ENCODE data around the gene TOM1. TPM values are rescaled to one million over a fixed set of nuclear protein-coding genes. Genes with fewer than 3 reads are reported as not detected.

Gene TOM1
- total and polyA plus RNA-seq, 2 of the 13 experiments (the other 11 are each of a cell fraction or from before 2014, with no cell fraction given), result 30.8 to 87.3 TPM

DNA sequence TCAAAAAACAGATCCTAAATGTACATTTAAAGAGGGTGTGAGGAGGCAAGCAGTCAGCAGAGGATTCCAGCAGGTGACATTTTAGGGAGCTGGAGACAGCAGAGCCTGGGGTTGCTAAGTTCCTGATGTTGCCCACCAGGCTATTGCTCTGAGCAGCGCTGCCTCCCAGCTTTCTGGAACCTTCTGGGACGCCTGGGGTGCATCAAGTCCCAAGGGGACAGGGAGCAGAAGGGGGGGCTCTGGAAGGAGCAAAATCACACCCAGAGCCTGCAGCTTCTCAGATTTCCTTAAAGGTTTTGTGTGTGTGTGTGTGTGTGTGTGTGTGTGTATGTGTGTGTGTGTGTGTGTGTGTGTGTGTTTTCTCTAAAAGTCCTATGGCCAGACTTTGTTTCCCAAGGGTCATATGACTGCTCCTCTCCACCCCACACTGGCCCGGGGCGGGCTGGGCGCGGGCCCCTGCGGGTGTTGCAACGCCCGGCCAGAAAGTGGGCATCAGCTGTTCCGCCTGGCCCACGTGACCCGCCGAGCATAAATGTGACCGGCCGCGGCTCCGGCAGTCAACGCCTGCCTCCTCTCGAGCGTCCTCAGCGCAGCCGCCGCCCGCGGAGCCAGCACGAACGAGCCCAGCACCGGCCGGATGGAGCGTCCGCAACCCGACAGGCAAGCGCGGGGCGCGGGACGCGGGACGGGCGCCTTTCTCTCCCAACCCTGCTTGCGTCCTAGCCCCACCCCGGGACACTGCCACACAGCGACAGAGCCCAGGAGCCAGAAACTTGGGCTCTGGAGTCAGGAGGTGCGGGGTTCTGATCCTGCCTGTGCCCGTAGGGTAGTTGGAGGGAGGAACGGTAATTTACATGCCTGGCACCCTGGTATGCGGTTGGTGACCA, 81.1 kb downstream of the TOM1 start, which contains the start of gene HMOX1 (continued):
- TF ChIP-seq PHF8 (CRISPR knock-in tag; IDR thresholded peaks at IDR 0.05) (peak; percentile 66), NPAS2 (CRISPR knock-in tag; IDR thresholded peaks at IDR 0.05; ENCODE audit: borderline replicate concordance) (no peak), XRCC5 (optimal IDR thresholded peaks at IDR 0.05; ENCODE audit: low read length) (no peak), ZNF317 (CRISPR knock-in tag; IDR thresholded peaks at IDR 0.05) (0 out of 2 replicates have a peak, but pooled peaks have one; percentile 26), HOXD1 (CRISPR knock-in tag; IDR thresholded peaks at IDR 0.05) (0 out of 2 replicates have a peak, but pooled peaks have one; percentile 51), HES4 (CRISPR knock-in tag; IDR thresholded peaks at IDR 0.05; ENCODE audit: borderline replicate concordance) (0 out of 2 replicates have a peak, but pooled peaks have one; percentile 17), ZNF274 (CRISPR knock-in tag; IDR thresholded peaks at IDR 0.05) (no peak), ZNF792 (CRISPR knock-in tag; IDR thresholded peaks at IDR 0.05) (peak; percentile 33; the same call in 1 of the 2 replicates), ZNF629 (CRISPR knock-in tag; conservative IDR thresholded peaks at IDR 0.05) (0 out of 2 replicates have a peak, but pooled peaks have one; percentile 11), ZMYM4 (CRISPR knock-in tag; IDR thresholded peaks at IDR 0.05) (peak; percentile 88; the same call in 1 of the 2 replicates), ZNF816 (CRISPR knock-in tag; IDR thresholded peaks at IDR 0.05; ENCODE audit: borderline replicate concordance) (no peak), ZNF530 (CRISPR knock-in tag; IDR thresholded peaks at IDR 0.05; ENCODE audit: low read depth) (no peak)
- TF ChIP-seq, protein P1, sequence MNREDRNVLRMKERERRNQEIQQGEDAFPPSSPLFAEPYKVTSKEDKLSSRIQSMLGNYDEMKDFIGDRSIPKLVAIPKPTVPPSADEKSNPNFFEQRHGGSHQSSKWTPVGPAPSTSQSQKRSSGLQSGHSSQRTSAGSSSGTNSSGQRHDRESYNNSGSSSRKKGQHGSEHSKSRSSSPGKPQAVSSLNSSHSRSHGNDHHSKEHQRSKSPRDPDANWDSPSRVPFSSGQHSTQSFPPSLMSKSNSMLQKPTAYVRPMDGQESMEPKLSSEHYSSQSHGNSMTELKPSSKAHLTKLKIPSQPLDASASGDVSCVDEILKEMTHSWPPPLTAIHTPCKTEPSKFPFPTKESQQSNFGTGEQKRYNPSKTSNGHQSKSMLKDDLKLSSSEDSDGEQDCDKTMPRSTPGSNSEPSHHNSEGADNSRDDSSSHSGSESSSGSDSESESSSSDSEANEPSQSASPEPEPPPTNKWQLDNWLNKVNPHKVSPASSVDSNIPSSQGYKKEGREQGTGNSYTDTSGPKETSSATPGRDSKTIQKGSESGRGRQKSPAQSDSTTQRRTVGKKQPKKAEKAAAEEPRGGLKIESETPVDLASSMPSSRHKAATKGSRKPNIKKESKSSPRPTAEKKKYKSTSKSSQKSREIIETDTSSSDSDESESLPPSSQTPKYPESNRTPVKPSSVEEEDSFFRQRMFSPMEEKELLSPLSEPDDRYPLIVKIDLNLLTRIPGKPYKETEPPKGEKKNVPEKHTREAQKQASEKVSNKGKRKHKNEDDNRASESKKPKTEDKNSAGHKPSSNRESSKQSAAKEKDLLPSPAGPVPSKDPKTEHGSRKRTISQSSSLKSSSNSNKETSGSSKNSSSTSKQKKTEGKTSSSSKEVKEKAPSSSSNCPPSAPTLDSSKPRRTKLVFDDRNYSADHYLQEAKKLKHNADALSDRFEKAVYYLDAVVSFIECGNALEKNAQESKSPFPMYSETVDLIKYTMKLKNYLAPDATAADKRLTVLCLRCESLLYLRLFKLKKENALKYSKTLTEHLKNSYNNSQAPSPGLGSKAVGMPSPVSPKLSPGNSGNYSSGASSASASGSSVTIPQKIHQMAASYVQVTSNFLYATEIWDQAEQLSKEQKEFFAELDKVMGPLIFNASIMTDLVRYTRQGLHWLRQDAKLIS (CRISPR knock-in tag; IDR thresholded peaks at IDR 0.05), result no peak
- TF ChIP-seq, protein P2, sequence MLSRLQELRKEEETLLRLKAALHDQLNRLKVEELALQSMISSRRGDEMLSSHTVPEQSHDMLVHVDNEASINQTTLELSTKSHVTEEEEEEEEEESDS (CRISPR knock-in tag; IDR thresholded peaks at IDR 0.05; ENCODE audit: borderline replicate concordance), result no peak
- TF ChIP-seq, protein P3, sequence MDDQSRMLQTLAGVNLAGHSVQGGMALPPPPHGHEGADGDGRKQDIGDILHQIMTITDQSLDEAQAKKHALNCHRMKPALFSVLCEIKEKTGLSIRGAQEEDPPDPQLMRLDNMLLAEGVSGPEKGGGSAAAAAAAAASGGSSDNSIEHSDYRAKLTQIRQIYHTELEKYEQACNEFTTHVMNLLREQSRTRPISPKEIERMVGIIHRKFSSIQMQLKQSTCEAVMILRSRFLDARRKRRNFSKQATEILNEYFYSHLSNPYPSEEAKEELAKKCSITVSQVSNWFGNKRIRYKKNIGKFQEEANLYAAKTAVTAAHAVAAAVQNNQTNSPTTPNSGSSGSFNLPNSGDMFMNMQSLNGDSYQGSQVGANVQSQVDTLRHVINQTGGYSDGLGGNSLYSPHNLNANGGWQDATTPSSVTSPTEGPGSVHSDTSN (CRISPR knock-in tag; IDR thresholded peaks at IDR 0.05; ENCODE audit: borderline replicate concordance), result no peak
- TF ChIP-seq, protein P4, sequence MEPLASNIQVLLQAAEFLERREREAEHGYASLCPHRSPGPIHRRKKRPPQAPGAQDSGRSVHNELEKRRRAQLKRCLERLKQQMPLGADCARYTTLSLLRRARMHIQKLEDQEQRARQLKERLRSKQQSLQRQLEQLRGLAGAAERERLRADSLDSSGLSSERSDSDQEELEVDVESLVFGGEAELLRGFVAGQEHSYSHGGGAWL (CRISPR knock-in tag; IDR thresholded peaks at IDR 0.05), result peak; percentile 85
- TF ChIP-seq, protein P5, sequence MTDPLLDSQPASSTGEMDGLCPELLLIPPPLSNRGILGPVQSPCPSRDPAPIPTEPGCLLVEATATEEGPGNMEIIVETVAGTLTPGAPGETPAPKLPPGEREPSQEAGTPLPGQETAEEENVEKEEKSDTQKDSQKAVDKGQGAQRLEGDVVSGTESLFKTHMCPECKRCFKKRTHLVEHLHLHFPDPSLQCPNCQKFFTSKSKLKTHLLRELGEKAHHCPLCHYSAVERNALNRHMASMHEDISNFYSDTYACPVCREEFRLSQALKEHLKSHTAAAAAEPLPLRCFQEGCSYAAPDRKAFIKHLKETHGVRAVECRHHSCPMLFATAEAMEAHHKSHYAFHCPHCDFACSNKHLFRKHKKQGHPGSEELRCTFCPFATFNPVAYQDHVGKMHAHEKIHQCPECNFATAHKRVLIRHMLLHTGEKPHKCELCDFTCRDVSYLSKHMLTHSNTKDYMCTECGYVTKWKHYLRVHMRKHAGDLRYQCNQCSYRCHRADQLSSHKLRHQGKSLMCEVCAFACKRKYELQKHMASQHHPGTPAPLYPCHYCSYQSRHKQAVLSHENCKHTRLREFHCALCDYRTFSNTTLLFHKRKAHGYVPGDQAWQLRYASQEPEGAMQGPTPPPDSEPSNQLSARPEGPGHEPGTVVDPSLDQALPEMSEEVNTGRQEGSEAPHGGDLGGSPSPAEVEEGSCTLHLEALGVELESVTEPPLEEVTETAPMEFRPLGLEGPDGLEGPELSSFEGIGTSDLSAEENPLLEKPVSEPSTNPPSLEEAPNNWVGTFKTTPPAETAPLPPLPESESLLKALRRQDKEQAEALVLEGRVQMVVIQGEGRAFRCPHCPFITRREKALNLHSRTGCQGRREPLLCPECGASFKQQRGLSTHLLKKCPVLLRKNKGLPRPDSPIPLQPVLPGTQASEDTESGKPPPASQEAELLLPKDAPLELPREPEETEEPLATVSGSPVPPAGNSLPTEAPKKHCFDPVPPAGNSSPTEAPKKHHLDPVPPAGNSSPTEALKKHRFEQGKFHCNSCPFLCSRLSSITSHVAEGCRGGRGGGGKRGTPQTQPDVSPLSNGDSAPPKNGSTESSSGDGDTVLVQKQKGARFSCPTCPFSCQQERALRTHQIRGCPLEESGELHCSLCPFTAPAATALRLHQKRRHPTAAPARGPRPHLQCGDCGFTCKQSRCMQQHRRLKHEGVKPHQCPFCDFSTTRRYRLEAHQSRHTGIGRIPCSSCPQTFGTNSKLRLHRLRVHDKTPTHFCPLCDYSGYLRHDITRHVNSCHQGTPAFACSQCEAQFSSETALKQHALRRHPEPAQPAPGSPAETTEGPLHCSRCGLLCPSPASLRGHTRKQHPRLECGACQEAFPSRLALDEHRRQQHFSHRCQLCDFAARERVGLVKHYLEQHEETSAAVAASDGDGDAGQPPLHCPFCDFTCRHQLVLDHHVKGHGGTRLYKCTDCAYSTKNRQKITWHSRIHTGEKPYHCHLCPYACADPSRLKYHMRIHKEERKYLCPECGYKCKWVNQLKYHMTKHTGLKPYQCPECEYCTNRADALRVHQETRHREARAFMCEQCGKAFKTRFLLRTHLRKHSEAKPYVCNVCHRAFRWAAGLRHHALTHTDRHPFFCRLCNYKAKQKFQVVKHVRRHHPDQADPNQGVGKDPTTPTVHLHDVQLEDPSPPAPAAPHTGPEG (CRISPR knock-in tag; IDR thresholded peaks at IDR 0.05), result peak; percentile 65; the same call in 1 of the 2 replicates
